Panc1 (cell line): ENCODE data around the gene ZBTB20.

Experiments
- CTCF ChIP-seq: fragments of 450-650 bp; IDR thresholded peaks from 2 replicates; pipeline ENCODE4 v1.5.1; 2017; ENCODE audit warnings: mild to moderate bottlenecking
- POLR2AphosphoS5 ChIP-seq: IDR thresholded peaks from 2 replicates; pipeline ENCODE4 v1.6.1; 2012; ENCODE audit warnings: mild to moderate bottlenecking, low read depth, low read length, moderate library complexity
- REST ChIP-seq, 2 experiments: IDR thresholded peaks; 2 replicates each; pipeline ENCODE4 v1.6.1; 2011 to 2012; ENCODE audit warnings: low read depth in 2 of 2, control low read depth in 1 of 2, low read length in 1 of 2, mild to moderate bottlenecking in 1 of 2, moderate library complexity in 1 of 2; ENCODE audit not compliant: insufficient read depth in 1 of 2
- SIN3A ChIP-seq: IDR thresholded peaks from 2 replicates; pipeline ENCODE4 v1.6.1; 2012; ENCODE audit warnings: low read depth, mild to moderate bottlenecking, low read length, moderate library complexity, borderline replicate concordance; ENCODE audit not compliant: insufficient read depth

- TF ChIP-seq SIN3A (no peak), CTCF (no peak), REST (IDR thresholded peaks at IDR 0.05; ENCODE audit: insufficient read depth in 1 of 2, low read depth in 2 of 2, low read length in 1 of 2) (no peak), POLR2AphosphoS5 (no peak)
Observed at GRCh38 chr3:114466251-114466650, 680.8 kb downstream of the ZBTB20 start.
